ENCODE data around the gene BBS7. TPM values are rescaled to one million over a fixed set of nuclear protein-coding genes. Genes with fewer than 3 reads are reported as not detected.

The BBS7 gene
- total RNA-seq, 3 donors from 2014 or later: 9.4 to 19.6 (median 13.5) TPM

- Histone ChIP-seq H3K36me3 (ENCODE audit: low read depth) (no peaks in the 10 kb centered on the region), H3K4me3 (no peak overlapping the region), H3K4me1 (ENCODE audit: low read depth) (no peaks in the 10 kb centered on the region), H3K9me3 (no peaks in the 10 kb centered on the region)
- intact Hi-C loops (cut with DNase I, micrococcal nuclease): no loop called here
- TF ChIP-seq CTCF (IDR thresholded peaks at IDR 0.05): no peak
- ATAC-seq (no peak), DNase-seq (no peak)
These were observed 75.6 kb downstream of the BBS7 start for GRCh38 chr4:121794505-121795188.

DNA sequence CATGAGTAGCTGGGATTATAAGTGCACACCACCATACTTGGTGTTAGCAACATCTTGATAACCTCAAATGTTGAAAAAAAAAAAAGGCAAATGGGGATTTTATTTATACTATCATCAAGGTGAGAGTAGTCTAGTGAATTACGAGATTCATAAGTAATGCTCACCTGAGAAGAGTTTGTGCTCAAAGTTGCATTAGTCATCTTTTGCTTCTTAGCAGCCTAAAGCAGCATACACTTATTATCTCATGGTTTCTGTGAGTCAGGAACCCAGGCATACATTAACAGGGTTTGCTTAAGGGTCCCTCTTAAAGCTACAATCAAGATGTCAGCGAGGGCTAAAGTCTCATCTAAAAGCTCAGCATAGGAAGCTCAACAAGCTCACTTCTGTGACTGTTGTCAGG lies 77.3 kb downstream of the BBS7 start:
- intact Hi-C loops (cut with DNase I, micrococcal nuclease): no loop called here
- DNase-seq: no peak

DNA sequence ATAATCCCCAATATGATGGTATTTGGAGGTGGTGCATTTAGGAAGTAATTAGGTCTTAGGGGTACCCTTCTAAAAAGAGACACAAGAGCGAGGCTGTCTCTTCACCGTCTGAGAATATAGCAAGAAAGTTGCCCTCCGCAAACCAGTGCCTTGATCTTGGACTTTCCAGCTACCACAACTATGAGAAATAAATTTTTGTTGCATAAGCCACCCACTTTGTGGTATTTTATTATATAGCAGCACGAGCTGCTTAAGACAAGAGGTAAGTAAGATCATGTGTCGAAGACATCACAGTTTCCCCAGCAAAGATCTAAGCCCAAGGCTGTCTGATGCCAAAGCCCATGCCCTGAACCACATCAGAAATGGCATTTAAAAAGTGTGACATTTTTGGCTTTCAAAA lies 78.8 kb downstream of the BBS7 start:
- H3K4me3 ChIP-seq: no peak overlapping the region
- no peaks in the 10 kb centered on the region for H3K4me1 ChIP-seq (ENCODE audit: low read depth)
- TF ChIP-seq CTCF (IDR thresholded peaks at IDR 0.05): no peak
- no peak for ATAC-seq
- intact Hi-C loops (cut with DNase I, micrococcal nuclease): no loop called here
- H3K36me3 ChIP-seq (ENCODE audit: low read depth): no peaks in the 10 kb centered on the region
- no peak for DNase-seq
- no peaks in the 10 kb centered on the region for H3K9me3 ChIP-seq

More for the DNA sequence above, 77.3 kb downstream of the BBS7 start:
- TF ChIP-seq CTCF (IDR thresholded peaks at IDR 0.05): no peak
- H3K36me3 ChIP-seq (ENCODE audit: low read depth): no peaks in the 10 kb centered on the region
- no peak overlapping the region for H3K4me3 ChIP-seq
- ATAC-seq: no peak
- H3K4me1 ChIP-seq (ENCODE audit: low read depth): no peaks in the 10 kb centered on the region
- no peaks in the 10 kb centered on the region for H3K9me3 ChIP-seq

- ATAC-seq: no peak
- Histone ChIP-seq H3K9me3 (no peaks in the 10 kb centered on the region), H3K4me3 (no peak overlapping the region), H3K36me3 (ENCODE audit: low read depth) (no peaks in the 10 kb centered on the region), H3K4me1 (ENCODE audit: low read depth) (no peaks in the 10 kb centered on the region)
- DNase-seq: no peak
- no peak for TF ChIP-seq CTCF (IDR thresholded peaks at IDR 0.05)
- intact Hi-C loops (cut with DNase I, micrococcal nuclease): no loop called here
These were observed 79.3 kb downstream of the BBS7 start for GRCh38 chr4:121790976-121791375.

- DNase-seq (no peak), ATAC-seq (no peak)
- Histone ChIP-seq H3K9me3 (no peaks in the 10 kb centered on the region), H3K36me3 (ENCODE audit: low read depth) (no peaks in the 10 kb centered on the region), H3K4me1 (ENCODE audit: low read depth) (no peaks in the 10 kb centered on the region), H3K4me3 (no peak overlapping the region)
- intact Hi-C loops (cut with DNase I, micrococcal nuclease): no loop called here
- TF ChIP-seq CTCF (IDR thresholded peaks at IDR 0.05): no peak
These were observed 80.1 kb downstream of the BBS7 start for GRCh38 chr4:121789960-121790829.
